HG03039 (cell line): ENCODE measurements around the gene UCP1.

Source experiments
- ATAC-seq: cut with Tn5 transposase; IDR thresholded peaks from one replicate; pipeline ENCODE4 v1.9.1; 2021; ENCODE audit warnings: mild to moderate bottlenecking, moderate library complexity; ENCODE audit not compliant: unreplicated experiment

The UCP1 gene, protein sequence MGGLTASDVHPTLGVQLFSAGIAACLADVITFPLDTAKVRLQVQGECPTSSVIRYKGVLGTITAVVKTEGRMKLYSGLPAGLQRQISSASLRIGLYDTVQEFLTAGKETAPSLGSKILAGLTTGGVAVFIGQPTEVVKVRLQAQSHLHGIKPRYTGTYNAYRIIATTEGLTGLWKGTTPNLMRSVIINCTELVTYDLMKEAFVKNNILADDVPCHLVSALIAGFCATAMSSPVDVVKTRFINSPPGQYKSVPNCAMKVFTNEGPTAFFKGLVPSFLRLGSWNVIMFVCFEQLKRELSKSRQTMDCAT

GRCh38 chr4:140568507-140569306 is at the start of gene UCP1:
Gene UCP1, minus strand, starts transcription at chr4:140568961. Its CDS starts 232 bp downstream, at chr4:140568729.
- no peak for ATAC-seq

GRCh38 chr4:140617499-140618248 is 48.9 kb upstream of the UCP1 start:
- no peak for ATAC-seq

- no peak for ATAC-seq
Observed at GRCh38 chr4:140615451-140615850, 46.7 kb upstream of the UCP1 start.

DNA sequence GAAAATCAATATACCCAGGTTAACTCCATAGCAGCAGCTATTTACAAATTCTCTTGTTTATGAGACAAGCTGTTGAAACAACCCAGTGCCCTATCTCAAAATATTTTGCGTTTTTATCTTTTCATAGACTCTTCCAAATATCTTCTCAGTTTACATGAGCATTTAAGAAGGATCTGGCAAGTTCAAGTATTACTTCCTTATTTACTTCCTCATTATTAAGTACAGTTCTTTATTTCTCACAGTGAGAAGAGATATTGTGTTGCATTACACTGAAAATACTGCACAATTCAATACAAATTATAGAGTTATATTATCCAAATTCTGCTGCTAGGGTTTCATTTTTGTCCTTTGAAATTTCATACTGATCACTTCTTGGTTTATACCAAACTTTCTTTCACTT is 43.6 kb upstream of the UCP1 start:
- ATAC-seq = no peak

- ATAC-seq = no peak
Observed at GRCh38 chr4:140611854-140612253, 43.1 kb upstream of the UCP1 start.

GRCh38 chr4:140609548-140610425 is 41.0 kb upstream of the UCP1 start:
- ATAC-seq = peak; percentile 70

DNA sequence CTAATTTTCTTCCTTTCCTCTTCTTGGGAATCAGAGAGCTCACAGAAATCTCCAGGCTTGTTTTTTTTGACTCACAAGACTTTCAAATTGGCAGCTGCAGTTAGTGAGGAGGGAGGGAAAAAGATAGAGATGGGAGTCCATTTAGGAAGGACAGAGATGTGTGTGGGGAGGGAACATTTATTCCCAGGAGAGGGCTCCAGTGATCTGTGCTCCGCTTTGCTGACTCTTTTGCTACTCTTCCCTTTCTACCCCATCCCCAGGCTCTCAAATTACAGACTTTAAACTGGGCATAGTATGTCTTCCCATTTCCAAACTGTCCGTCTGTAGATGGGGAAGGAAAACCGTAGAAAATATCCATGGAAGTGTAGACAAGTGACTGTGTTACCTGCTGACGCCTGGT is 39.1 kb upstream of the UCP1 start:
- ATAC-seq = no peak

DNA sequence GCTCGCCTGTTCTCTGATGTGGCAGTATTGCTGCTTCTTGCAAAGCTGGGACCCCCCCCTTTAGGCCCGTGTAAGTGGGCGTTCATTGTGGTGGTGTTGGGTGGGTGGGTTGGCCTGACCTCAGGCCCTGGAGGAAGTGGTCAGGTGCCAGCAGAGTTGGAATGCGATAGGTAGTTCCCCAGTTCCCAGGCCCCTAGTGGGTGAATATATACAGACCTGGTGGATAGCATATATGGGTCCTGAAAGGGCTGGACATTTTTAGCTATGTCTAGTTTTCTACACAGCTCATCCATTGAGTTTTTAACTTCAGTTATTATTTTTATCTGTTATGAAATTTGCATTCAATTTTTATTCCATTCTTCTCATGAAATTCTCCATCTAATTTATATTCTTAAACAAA is 35.8 kb upstream of the UCP1 start:
- ATAC-seq = no peak

DNA sequence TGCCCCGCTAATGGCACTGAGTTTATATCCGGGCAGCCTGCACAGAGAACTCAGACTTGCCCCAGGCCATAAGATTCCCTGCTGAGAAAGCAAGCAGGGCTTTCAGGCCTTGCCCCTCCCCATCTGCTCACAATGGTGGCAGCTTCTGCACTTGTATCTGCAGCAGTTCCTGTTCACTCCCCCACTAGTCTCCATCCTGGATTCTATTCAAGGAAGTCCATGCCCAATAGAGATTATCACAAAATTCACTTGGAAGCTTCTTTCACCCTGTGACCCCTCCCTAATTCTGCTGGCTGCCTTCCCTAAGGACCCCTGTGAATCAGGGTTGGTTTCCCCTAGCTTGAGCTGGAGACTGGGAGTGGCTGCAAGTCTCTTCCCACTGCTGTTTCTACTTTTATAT is 34.5 kb upstream of the UCP1 start:
- ATAC-seq = no peak

GRCh38 chr4:140602714-140603113 is 34.0 kb upstream of the UCP1 start:
- no peak for ATAC-seq

DNA sequence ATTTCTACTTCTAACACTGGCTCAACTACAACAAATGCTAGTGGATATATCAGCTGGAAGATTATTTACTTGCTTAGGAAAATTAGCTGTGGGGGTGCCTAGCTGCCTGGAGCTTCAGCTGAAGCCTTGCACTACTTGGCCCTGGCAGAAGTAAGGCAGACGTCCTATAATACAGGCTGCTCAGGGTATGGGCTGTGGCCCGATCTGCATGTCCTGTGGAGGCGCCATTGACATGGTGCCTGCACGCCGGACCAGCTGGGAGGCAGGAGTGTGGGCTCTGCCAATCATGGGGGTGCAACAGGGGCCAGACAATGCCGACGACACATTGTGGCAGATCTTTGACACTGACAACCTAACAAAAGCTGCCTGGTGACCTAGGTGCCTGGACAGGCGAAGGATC is 31.6 kb upstream of the UCP1 start:
- ATAC-seq = no peak

GRCh38 chr4:140595065-140595464 is 26.3 kb upstream of the UCP1 start:
- ATAC-seq = no peak

DNA sequence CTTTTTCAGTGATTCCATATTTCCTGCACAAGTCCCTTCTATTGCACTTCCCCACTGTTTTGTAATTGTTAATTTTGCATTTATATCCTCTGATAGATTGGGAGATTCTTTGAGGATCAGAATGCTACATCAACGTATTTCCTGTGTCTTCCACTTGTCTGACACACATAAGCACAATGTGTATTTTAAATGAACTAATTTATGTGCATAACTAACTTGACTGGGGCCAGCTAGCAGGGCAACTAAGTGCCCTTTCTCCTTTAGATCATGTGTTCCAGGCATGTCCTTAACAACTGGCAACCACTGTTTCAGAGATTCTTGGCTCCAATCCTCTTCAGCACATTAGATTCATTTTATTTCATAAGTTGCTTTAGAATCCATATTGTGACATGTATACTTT is 15.7 kb upstream of the UCP1 start:
- ATAC-seq = no peak

- no peak for ATAC-seq
Observed at GRCh38 chr4:140581078-140581477, 12.3 kb upstream of the UCP1 start.

- ATAC-seq = no peak
Observed at GRCh38 chr4:140579278-140579677, 10.5 kb upstream of the UCP1 start.

- no peak for ATAC-seq
Observed at GRCh38 chr4:140575489-140575888, 6.7 kb upstream of the UCP1 start.

GRCh38 chr4:140571620-140572019 is 2.9 kb upstream of the UCP1 start:
- ATAC-seq = no peak

DNA sequence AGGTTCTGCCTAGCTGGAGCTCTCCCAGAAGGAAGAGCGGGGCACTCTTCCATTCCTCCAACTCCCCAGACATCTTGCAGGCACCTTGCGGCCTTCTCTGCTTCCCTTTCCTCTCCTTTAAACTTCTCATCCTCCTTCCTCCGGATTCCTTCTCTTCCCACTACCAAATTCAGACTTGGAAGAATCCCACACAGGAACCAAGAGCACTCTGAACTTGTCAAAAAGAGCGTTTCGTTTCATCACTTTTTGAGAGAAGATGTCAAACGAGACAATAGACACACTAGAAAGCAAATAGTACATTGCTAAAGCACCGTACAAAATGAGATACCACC is 512 bp upstream of the UCP1 start:
- ATAC-seq = no peak

GRCh38 chr4:140559696-140560095 is 9.1 kb downstream of the UCP1 start:
- no peak for ATAC-seq

GRCh38 chr4:140557831-140558435 is 10.8 kb downstream of the UCP1 start:
- no peak for ATAC-seq
